PC-3 (cell line): Measurements from ENCODE around the gene ELMO3. TPM values are rescaled to one million over a fixed set of nuclear protein-coding genes. Genes with fewer than 3 reads are reported as not detected.

Experiments
- ATAC-seq: fragments of 200-7000 bp; cut with Tn5 transposase; 2 replicates; pipeline ENCODE4 v1.9.1; 2020; ENCODE audit warnings: mild to moderate bottlenecking, moderate library complexity
- BruUV-seq: library from RNA; stranded (reverse); fragments of 400-500 nt; replicated peaks from 2 replicates; lab custom pipeline; 2021; lab: Mats Ljungman, UMichigan
- CTCF ChIA-PET: fragments of 300-600 bp; sonication (Branson Sonifier 250); formaldehyde crosslinking; loops from one replicate; lab custom pipeline; 2022; ENCODE audit warnings: antibody characterized with exemption; lab: Charles Lee
- POLR2A ChIA-PET: fragments of 300-600 bp; sonication (Branson Sonifier 250); formaldehyde crosslinking; loops from one replicate; lab custom pipeline; 2022; ENCODE audit warnings: antibody characterized with exemption; ENCODE audit not compliant: unreplicated experiment; lab: Charles Lee
- DNase-seq: peaks from one replicate; pipeline ENCODE4 v3.0.0-alpha.2; 2015
- H2AFZ ChIP-seq: fragments of 300-600 bp; sonication (generic); 2 replicates; pipeline ENCODE4 v1.6.0; 2016; ENCODE audit warnings: antibody characterized with exemption, low read length
- H3F3A ChIP-seq: fragments of 300-600 bp; sonication (generic); one replicate; pipeline ENCODE4 v1.6.0; 2017; ENCODE audit warnings: antibody characterized with exemption, low read length, control low read depth, mild to moderate bottlenecking; ENCODE audit not compliant: unreplicated experiment
- H3K27ac ChIP-seq: fragments of 300-600 bp; sonication (generic); 2 replicates; pipeline ENCODE4 v1.5.1; 2016; ENCODE audit warnings: mild to moderate bottlenecking, low read length
- H3K27me3 ChIP-seq: fragments of 300-600 bp; sonication (generic); 2 replicates; pipeline ENCODE4 v1.6.1; 2016; ENCODE audit warnings: low read length, mixed read lengths
- H3K36me3 ChIP-seq: fragments of 300-600 bp; sonication (generic); 2 replicates; pipeline ENCODE4 v1.6.1; 2016; ENCODE audit warnings: low read depth, mixed run types, low read length, mixed read lengths
- H3K4me1 ChIP-seq: fragments of 300-600 bp; sonication (generic); 2 replicates; pipeline ENCODE4 v1.5.1; 2016; ENCODE audit warnings: low read length; ENCODE audit not compliant: insufficient read depth
- H3K4me2 ChIP-seq: fragments of 300-600 bp; sonication (generic); 2 replicates; pipeline ENCODE4 v1.6.0; 2016; ENCODE audit warnings: low read length
- H3K4me3 ChIP-seq: fragments of 300-600 bp; sonication (generic); 2 replicates; pipeline ENCODE4 v1.5.1; 2016; ENCODE audit warnings: mild to moderate bottlenecking, low read length, mixed read lengths
- H3K79me2 ChIP-seq: fragments of 300-600 bp; sonication (generic); 2 replicates; pipeline ENCODE4 v1.6.1; 2017; ENCODE audit warnings: low read length, mixed read lengths
- H3K9ac ChIP-seq: fragments of 300-600 bp; sonication (generic); 2 replicates; pipeline ENCODE4 v1.6.0; 2016; ENCODE audit warnings: mild to moderate bottlenecking, low read length
- H3K9me2 ChIP-seq: fragments of 300-600 bp; sonication (generic); replicated peaks from 2 replicates; pipeline ENCODE4 v1.6.1; 2016; ENCODE audit warnings: mixed run types, low read length, mixed read lengths
- H3K9me3 ChIP-seq: fragments of 300-600 bp; sonication (generic); 2 replicates; pipeline ENCODE4 v1.6.1; 2016; ENCODE audit warnings: low read length, mixed read lengths
- H4K20me1 ChIP-seq: fragments of 300-600 bp; sonication (generic); 2 replicates; pipeline ENCODE4 v1.6.1; 2016; ENCODE audit warnings: low read length, mixed read lengths
- CTCF ChIP-seq: fragments of 300-600 bp; sonication (generic); conservative IDR thresholded peaks from 2 replicates; pipeline ENCODE4 v1.5.1; 2017; ENCODE audit warnings: antibody characterized with exemption, low read depth, mild to moderate bottlenecking, low read length
- EZH2 ChIP-seq: fragments of 300-600 bp; sonication (generic); IDR thresholded peaks from one replicate; pipeline ENCODE4 v1.6.1; 2017; ENCODE audit warnings: antibody characterized with exemption, mild to moderate bottlenecking, low read length; ENCODE audit not compliant: unreplicated experiment
- EZH2phosphoT487 ChIP-seq: fragments of 300-600 bp; sonication (generic); IDR thresholded peaks from 2 replicates; pipeline ENCODE4 v1.6.1; 2018; ENCODE audit warnings: mild to moderate bottlenecking, antibody characterized with exemption, low read length, borderline replicate concordance
- intact Hi-C: fragments of 100-400 bp; cut with micrococcal nuclease; formaldehyde crosslinking; loops from 2 replicates; pipeline ENCODE4 v1.9.0; 2023
- total RNA-seq: library from RNA; depleted of rRNA; stranded (reverse); fragments of >200 nt; gene quantifications from 2 replicates; pipeline ENCODE4 v1.2.3, GENCODE V29; 2014

The ELMO3 gene
- total RNA-seq, 1 experiment from 2014 or later, result 2.2 TPM

DNA sequence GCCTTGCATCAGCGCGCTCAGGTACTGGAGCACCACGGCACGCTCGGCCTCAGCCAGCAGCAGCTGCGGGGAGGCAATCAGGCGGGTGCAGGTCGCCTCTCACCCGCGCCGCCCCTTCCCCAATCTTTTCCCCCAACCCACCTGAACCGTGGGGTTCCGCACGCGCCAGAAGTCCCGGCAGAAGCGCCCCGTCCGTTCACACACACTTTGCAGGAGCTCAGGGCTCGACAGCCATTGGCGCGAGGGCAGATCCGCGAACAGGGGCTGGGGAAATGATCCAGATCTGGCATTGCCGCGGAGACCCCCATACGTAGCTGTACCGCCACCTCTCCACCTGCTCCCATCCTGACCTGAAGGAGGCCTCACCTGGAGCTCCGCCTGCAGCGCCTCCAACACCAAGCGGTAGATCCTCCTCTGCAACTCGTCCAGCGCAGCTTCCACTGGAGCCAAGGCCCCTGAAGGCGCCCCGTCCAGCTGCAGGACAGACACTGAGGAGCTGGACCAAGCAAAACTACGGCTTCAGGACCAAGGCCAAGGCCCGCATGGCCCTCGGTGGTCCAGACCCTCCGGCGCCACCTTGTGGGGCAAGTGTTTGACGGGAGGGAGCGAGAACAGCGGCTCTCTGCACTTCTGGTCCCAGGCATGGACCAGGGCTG is 13.8 kb upstream of the ELMO3 start:
- Histone ChIP-seq H3K9me3 (no peaks in the 10 kb centered on the region), H3K36me3 (no peaks in the 10 kb centered on the region), H4K20me1 (no peaks in the 10 kb centered on the region), H3K9ac (no peak overlapping the region), H3K79me2 (peaks cover 26% of the 10 kb centered on the region), H3K9me2 (no peaks in the 10 kb centered on the region), H3F3A (no peaks in the 10 kb centered on the region), H3K4me1 (peaks cover 39% of the 10 kb centered on the region), H3K27me3 (no peaks in the 10 kb centered on the region), H3K4me2 (peak overlapping the region; percentile 89), H3K27ac (no peak overlapping the region), H2AFZ (no peak overlapping the region), H3K4me3 (peak overlapping the region; percentile 79)
- CTCF ChIA-PET, result interaction anchor here (0.6 to 1.5 kb wide), 6 partner anchors 11 to 167 kb away, joined by 3 to 8 read pairs (median 4); partner anchors contain the start of genes FBXL8 and TRADD
- intact Hi-C loops, result loop anchor here (1.0 kb wide), 1 partner anchor 231 kb away; no protein-coding TSS in a partner anchor
- DNase-seq (peak; percentile 85), ATAC-seq (peak; percentile 24)
- TF ChIP-seq CTCF (peak; percentile 78), EZH2 (no peak)
- BruUV-seq, result TSS peak; percentile 26
- POLR2A ChIA-PET, result interaction anchor here (1.0 kb wide), 1 partner anchor 41 kb away, joined by 3 read pairs; no protein-coding TSS in a partner anchor

- Histone ChIP-seq H3K27me3 (no peaks in the 10 kb centered on the region), H3K4me1 (peaks cover 39% of the 10 kb centered on the region), H2AFZ (no peak overlapping the region), H3K36me3 (no peaks in the 10 kb centered on the region), H3K9me3 (no peaks in the 10 kb centered on the region), H3K9me2 (no peaks in the 10 kb centered on the region), H3K4me2 (peak overlapping the region; percentile 89), H3K9ac (no peak overlapping the region), H4K20me1 (no peaks in the 10 kb centered on the region), H3K79me2 (peaks cover 23% of the 10 kb centered on the region), H3K27ac (no peak overlapping the region), H3F3A (no peaks in the 10 kb centered on the region), H3K4me3 (peak overlapping the region; percentile 79; the same call in 1 of the 2 replicates)
- no TSS peak for BruUV-seq
- no peak for TF ChIP-seq EZH2
- TF ChIP-seq EZH2phosphoT487, result no peak
- TF ChIP-seq CTCF, result no peak
- no peak for ATAC-seq
- CTCF ChIA-PET, result interaction anchor here (0.7 to 1.5 kb wide), 4 partner anchors 26 to 168 kb away, joined by 3 to 5 read pairs (median 4); partner anchors contain the start of genes FBXL8 and TRADD
- intact Hi-C loops, result loop anchor here (1.0 kb wide), 1 partner anchor 231 kb away; no protein-coding TSS in a partner anchor
- DNase-seq, result no peak
- POLR2A ChIA-PET, result no interaction called here
Observed at GRCh38 chr16:67185651-67186134, 13.2 kb upstream of the ELMO3 start.

GRCh38 chr16:67186550-67186950 is 12.4 kb upstream of the ELMO3 start:
- H3K79me2 ChIP-seq, result peaks cover 17% of the 10 kb centered on the region
- H3K9me3 ChIP-seq, result no peaks in the 10 kb centered on the region
- no peak for ATAC-seq
- peaks cover 34% of the 10 kb centered on the region for H3K4me1 ChIP-seq
- DNase-seq, result peak; percentile 49
- no peaks in the 10 kb centered on the region for H4K20me1 ChIP-seq
- H3K4me3 ChIP-seq, result no peak overlapping the region
- intact Hi-C loops, result no loop called here
- H3K36me3 ChIP-seq, result no peaks in the 10 kb centered on the region
- H3K9me2 ChIP-seq, result no peaks in the 10 kb centered on the region
- TF ChIP-seq EZH2 (no peak), EZH2phosphoT487 (no peak)
- H3K27me3 ChIP-seq, result no peaks in the 10 kb centered on the region
- H3K4me2 ChIP-seq, result peak overlapping the region; percentile 34
- no peak overlapping the region for H3K9ac ChIP-seq
- H3K27ac ChIP-seq, result no peak overlapping the region
- BruUV-seq, result no TSS peak
- CTCF ChIA-PET, result no interaction called here
- H2AFZ ChIP-seq, result no peak overlapping the region
- no peaks in the 10 kb centered on the region for H3F3A ChIP-seq
- POLR2A ChIA-PET, result no interaction called here
